Testis (tissue), 2 donors: ENCODE data around the gene RFLNA.

Source experiments
- CTCF ChIP-seq, 3 experiments: fragments of 450-650 bp in 2 of 3; fragments of 200-600 bp in 1 of 3; sonication (generic) in 1 of 3; IDR thresholded peaks; one replicate each; pipeline ENCODE4 v1.5.1; 2016 to 2019; ENCODE audit warnings: antibody characterized with exemption in 3 of 3, mild to moderate bottlenecking in 2 of 3, moderate library complexity in 1 of 3
- POLR2A ChIP-seq: fragments of 450-650 bp; IDR thresholded peaks from one replicate; pipeline ENCODE4 v1.6.1; 2017; ENCODE audit warnings: antibody characterized with exemption, mild to moderate bottlenecking, moderate library complexity

- TF ChIP-seq POLR2A: no peak
- TF ChIP-seq CTCF (IDR thresholded peaks at IDR 0.05): no peak
These were observed 8.5 kb upstream of the RFLNA start for GRCh38 chr12:124286414-124286813.
